WTC11 (cell line): ENCODE data around the gene HLA-E.
"Not testable (repeated sequence)": the region's sequence is repeated elsewhere in the genome, so short reads cannot be mapped to it uniquely, and the experiment has no call there.

Experiments
- GABPB1 ChIP-seq: sonication (generic); formaldehyde crosslinking; IDR thresholded peaks from 2 replicates; pipeline ENCODE4 v1.8.1; 2023; ENCODE audit warnings: mild to moderate bottlenecking, missing genetic modification reagents
- TEAD1 ChIP-seq: sonication (generic); formaldehyde crosslinking; IDR thresholded peaks from 2 replicates; pipeline ENCODE4 v1.8.0; 2022; ENCODE audit warnings: mild to moderate bottlenecking, missing genetic modification reagents
- TF ChIP-seq, protein P1 (sequence below): fragments of 200-600 bp; IDR thresholded peaks from 2 replicates; pipeline ENCODE4 v1.8.0; 2022; ENCODE audit warnings: antibody characterized with exemption
- TF ChIP-seq, protein P2 (sequence below): sonication (generic); formaldehyde crosslinking; IDR thresholded peaks from 2 replicates; pipeline ENCODE4 v1.8.1; 2022; ENCODE audit warnings: low read depth, missing genetic modification reagents, borderline replicate concordance
- TF ChIP-seq, protein P3 (sequence below): sonication (generic); formaldehyde crosslinking; IDR thresholded peaks from 2 replicates; pipeline ENCODE4 v1.8.0; 2022; ENCODE audit warnings: mild to moderate bottlenecking, missing genetic modification reagents
- TF ChIP-seq, protein P4 (sequence below): sonication (generic); formaldehyde crosslinking; IDR thresholded peaks from 2 replicates; pipeline ENCODE4 v1.8.1; 2023; ENCODE audit warnings: mild to moderate bottlenecking, missing genetic modification reagents, moderate library complexity
- TF ChIP-seq, protein P5 (sequence below): sonication (generic); formaldehyde crosslinking; IDR thresholded peaks from 2 replicates; pipeline ENCODE4 v1.8.1; 2023; ENCODE audit warnings: mild to moderate bottlenecking, missing genetic modification reagents
- TF ChIP-seq, protein P6 (sequence below): sonication (generic); formaldehyde crosslinking; IDR thresholded peaks from 2 replicates; pipeline ENCODE4 v1.8.0; 2022; ENCODE audit warnings: mild to moderate bottlenecking, missing genetic modification reagents

DNA sequence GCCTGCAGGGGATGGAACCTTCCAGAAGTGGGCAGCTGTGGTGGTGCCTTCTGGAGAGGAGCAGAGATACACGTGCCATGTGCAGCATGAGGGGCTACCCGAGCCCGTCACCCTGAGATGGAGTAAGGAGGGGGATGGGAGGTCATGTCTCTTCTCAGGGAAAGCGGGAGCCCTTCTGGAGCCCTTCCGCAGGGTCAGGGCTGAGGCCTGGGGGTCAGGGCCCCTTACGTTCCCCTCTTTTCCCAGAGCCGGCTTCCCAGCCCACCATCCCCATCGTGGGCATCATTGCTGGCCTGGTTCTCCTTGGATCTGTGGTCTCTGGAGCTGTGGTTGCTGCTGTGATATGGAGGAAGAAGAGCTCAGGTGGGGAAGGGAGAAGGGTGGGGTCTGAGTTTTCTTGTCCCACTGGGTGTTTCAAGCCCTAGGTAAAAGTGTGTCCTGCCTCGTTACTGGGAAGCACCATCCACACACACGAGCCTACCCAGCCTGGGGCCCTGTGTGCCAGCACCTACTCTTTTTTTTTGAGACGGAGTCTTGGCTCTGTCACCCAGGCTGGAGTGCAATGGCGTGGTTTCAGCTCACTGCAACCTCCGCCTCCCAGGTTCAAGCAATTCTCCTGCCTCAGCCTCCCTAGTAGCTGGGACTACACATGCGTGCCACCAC lies 2.1 kb downstream of the HLA-E start:
- TF ChIP-seq, protein P1, sequence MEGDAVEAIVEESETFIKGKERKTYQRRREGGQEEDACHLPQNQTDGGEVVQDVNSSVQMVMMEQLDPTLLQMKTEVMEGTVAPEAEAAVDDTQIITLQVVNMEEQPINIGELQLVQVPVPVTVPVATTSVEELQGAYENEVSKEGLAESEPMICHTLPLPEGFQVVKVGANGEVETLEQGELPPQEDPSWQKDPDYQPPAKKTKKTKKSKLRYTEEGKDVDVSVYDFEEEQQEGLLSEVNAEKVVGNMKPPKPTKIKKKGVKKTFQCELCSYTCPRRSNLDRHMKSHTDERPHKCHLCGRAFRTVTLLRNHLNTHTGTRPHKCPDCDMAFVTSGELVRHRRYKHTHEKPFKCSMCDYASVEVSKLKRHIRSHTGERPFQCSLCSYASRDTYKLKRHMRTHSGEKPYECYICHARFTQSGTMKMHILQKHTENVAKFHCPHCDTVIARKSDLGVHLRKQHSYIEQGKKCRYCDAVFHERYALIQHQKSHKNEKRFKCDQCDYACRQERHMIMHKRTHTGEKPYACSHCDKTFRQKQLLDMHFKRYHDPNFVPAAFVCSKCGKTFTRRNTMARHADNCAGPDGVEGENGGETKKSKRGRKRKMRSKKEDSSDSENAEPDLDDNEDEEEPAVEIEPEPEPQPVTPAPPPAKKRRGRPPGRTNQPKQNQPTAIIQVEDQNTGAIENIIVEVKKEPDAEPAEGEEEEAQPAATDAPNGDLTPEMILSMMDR, result not testable (repeated sequence)
- not testable (repeated sequence) for TF ChIP-seq TEAD1, GABPB1 (CRISPR knock-in tag)
- TF ChIP-seq, protein P2, sequence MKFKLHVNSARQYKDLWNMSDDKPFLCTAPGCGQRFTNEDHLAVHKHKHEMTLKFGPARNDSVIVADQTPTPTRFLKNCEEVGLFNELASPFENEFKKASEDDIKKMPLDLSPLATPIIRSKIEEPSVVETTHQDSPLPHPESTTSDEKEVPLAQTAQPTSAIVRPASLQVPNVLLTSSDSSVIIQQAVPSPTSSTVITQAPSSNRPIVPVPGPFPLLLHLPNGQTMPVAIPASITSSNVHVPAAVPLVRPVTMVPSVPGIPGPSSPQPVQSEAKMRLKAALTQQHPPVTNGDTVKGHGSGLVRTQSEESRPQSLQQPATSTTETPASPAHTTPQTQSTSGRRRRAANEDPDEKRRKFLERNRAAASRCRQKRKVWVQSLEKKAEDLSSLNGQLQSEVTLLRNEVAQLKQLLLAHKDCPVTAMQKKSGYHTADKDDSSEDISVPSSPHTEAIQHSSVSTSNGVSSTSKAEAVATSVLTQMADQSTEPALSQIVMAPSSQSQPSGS, result not testable (repeated sequence)
- TF ChIP-seq, protein P3, sequence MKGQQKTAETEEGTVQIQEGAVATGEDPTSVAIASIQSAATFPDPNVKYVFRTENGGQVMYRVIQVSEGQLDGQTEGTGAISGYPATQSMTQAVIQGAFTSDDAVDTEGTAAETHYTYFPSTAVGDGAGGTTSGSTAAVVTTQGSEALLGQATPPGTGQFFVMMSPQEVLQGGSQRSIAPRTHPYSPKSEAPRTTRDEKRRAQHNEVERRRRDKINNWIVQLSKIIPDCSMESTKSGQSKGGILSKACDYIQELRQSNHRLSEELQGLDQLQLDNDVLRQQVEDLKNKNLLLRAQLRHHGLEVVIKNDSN, result not testable (repeated sequence)
- TF ChIP-seq, protein P4, sequence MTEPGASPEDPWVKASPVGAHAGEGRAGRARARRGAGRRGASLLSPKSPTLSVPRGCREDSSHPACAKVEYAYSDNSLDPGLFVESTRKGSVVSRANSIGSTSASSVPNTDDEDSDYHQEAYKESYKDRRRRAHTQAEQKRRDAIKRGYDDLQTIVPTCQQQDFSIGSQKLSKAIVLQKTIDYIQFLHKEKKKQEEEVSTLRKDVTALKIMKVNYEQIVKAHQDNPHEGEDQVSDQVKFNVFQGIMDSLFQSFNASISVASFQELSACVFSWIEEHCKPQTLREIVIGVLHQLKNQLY (CRISPR knock-in tag), result not testable (repeated sequence)
- TF ChIP-seq, protein P5, sequence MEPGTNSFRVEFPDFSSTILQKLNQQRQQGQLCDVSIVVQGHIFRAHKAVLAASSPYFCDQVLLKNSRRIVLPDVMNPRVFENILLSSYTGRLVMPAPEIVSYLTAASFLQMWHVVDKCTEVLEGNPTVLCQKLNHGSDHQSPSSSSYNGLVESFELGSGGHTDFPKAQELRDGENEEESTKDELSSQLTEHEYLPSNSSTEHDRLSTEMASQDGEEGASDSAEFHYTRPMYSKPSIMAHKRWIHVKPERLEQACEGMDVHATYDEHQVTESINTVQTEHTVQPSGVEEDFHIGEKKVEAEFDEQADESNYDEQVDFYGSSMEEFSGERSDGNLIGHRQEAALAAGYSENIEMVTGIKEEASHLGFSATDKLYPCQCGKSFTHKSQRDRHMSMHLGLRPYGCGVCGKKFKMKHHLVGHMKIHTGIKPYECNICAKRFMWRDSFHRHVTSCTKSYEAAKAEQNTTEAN (CRISPR knock-in tag), result not testable (repeated sequence)
- TF ChIP-seq, protein P6, sequence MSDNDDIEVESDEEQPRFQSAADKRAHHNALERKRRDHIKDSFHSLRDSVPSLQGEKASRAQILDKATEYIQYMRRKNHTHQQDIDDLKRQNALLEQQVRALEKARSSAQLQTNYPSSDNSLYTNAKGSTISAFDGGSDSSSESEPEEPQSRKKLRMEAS (CRISPR knock-in tag), result not testable (repeated sequence)
